GM18508 (cell line): ENCODE measurements around the gene SRXN1.

ENCODE experiments used
- ATAC-seq: cut with Tn5 transposase; IDR thresholded peaks from one replicate; pipeline ENCODE4 v1.9.1; 2021; ENCODE audit warnings: moderate number of reproducible peaks; ENCODE audit not compliant: insufficient read depth, unreplicated experiment

The SRXN1 gene

GRCh38 chr20:609371-609964 is 43.5 kb downstream of the SRXN1 start:
- no peak for ATAC-seq

- no peak for ATAC-seq
Observed at GRCh38 chr20:608970-609369, 44.0 kb downstream of the SRXN1 start.

GRCh38 chr20:607476-607875 is 45.5 kb downstream of the SRXN1 start:
- ATAC-seq = no peak

GRCh38 chr20:605237-605636 is 47.8 kb downstream of the SRXN1 start:
- no peak for ATAC-seq

- ATAC-seq = no peak
Observed at GRCh38 chr20:603116-603640, 49.8 kb downstream of the SRXN1 start.

- no peak for ATAC-seq
Observed at GRCh38 chr20:602111-602970, 50.7 kb downstream of the SRXN1 start.

- no peak for ATAC-seq
Observed at GRCh38 chr20:600736-601135, 52.3 kb downstream of the SRXN1 start.

GRCh38 chr20:600141-600540 is 52.9 kb downstream of the SRXN1 start:
- no peak for ATAC-seq

GRCh38 chr20:598133-598850 is 54.7 kb downstream of the SRXN1 start:
- no peak for ATAC-seq

- ATAC-seq = no peak
Observed at GRCh38 chr20:597560-597959, 55.4 kb downstream of the SRXN1 start.
